OCI-LY1 (cell line): ENCODE measurements around the gene P3H4.

Source experiments
- CTCF ChIP-seq: fragments of 200-600 bp; sonication (generic), shearing (Covaris generic); IDR thresholded peaks from 2 replicates; pipeline ENCODE4 v1.5.1; 2017; ENCODE audit warnings: mild to moderate bottlenecking, antibody characterized with exemption, low read length, moderate library complexity, mixed read lengths
- EZH2 ChIP-seq: fragments of 200-600 bp; sonication (generic), shearing (Covaris generic); IDR thresholded peaks from 2 replicates; pipeline ENCODE4 v1.8.0; 2017; ENCODE audit warnings: borderline replicate concordance, mixed run types, mild to moderate bottlenecking, antibody characterized with exemption, low read length, moderate library complexity, mixed read lengths

GRCh38 chr17:41771389-41772206 is 40.2 kb downstream of the P3H4 start:
- TF ChIP-seq EZH2: no peak
- TF ChIP-seq CTCF: no peak
